GM21619 (cell line): ENCODE data around the gene BRINP3.

ENCODE experiments used
- ATAC-seq: cut with Tn5 transposase; IDR thresholded peaks from one replicate; pipeline ENCODE4 v1.9.1; 2021; ENCODE audit not compliant: unreplicated experiment

The BRINP3 gene

DNA sequence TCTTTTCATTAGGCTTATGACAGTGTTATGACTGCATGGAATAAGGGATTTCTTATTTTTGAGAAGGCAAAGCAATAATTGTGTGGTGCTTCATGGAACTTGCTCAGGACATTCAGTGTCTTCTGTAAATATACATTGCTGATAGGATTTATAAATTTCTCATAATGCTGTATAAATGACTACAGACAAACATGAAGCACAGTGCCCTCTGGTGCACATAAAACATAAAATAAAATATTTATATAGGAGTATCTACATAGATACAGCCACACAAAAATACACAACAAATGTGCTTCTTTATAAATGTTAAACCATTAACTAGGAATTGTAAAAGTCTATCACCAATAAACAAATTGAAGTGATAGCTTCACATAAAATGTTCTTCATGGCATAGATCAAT is 24.1 kb downstream of the BRINP3 start:
- no peak for ATAC-seq

GRCh38 chr1:190452272-190452848 is 25.3 kb downstream of the BRINP3 start:
- ATAC-seq: no peak

DNA sequence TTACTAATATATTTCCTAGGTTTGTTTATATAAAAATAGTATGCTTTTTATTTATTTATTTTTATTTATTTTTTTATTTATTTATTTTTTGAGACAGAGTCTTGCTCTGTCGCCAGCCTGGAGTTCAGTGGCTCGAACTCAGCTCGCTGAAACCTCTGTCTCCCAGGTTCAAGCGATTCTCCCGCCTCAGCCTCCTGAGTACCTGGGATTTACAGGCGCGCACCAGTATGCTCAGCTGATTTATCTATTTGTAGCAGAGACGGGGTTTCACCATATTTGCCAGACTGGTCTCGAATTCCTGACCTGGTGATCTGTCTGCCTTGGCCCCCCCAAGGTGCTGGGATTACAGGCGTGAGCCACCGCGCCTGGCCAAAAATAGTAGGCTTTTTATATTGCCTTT is 33.2 kb downstream of the BRINP3 start:
- ATAC-seq: no peak

GRCh38 chr1:190439447-190439846 is 38.2 kb downstream of the BRINP3 start:
- no peak for ATAC-seq

DNA sequence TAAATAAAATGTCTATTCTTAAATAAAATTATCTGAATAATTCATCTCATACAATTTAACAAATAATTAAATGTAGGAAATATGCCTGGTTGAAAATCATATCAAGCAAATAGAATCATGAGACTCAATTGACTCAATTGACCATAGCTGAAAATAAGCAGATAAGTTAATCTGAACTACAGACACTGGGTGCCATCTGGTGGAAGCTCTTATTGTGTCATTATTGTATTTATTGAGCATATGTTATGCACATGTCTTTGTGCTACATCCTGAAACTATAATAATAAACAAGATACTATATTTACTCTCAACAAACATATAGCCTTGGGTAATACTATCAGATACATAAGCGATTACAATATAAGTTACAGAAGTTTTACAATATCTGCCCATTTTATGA is 41.0 kb downstream of the BRINP3 start:
- ATAC-seq: no peak

DNA sequence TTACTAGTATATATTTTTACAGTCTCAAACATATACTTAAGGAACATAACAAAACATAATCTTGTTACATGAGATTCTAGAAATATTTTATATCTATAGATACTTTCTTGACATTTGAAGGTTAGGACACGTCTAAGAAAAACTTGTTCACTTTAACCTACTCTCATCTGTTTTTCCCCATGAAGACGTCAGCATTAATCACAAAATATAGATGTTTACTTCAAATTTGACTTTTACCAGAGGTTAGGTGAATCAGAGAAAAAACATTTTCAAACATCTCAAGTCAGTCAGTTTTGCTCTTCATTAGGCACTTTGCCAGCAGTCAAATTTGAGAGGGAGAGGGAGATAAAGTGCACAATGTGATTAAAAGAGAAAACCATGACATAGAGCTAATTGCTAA is 47.7 kb downstream of the BRINP3 start:
- ATAC-seq: no peak

GRCh38 chr1:190429141-190429540 is 48.5 kb downstream of the BRINP3 start:
- ATAC-seq: no peak

GRCh38 chr1:190416239-190416638 is 61.4 kb downstream of the BRINP3 start:
- ATAC-seq: no peak

DNA sequence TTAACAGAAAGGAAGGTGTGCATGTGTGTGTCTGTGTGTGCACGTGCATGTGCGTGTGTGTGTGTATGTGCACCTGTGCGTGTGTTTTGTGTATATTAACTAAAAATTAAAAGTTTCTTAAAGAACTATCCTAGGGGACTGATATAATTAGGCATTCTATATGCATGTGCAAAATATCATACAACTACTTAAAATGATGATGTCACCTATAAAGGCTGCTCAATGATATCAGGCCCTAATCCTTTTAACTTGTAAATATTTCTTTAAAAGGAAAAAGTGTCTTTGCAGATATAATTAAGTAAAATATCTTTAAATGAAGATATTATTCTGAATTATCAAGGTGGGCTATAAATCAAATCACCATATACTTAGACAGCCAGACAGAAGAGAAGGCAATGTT is 64.5 kb downstream of the BRINP3 start:
- no peak for ATAC-seq

DNA sequence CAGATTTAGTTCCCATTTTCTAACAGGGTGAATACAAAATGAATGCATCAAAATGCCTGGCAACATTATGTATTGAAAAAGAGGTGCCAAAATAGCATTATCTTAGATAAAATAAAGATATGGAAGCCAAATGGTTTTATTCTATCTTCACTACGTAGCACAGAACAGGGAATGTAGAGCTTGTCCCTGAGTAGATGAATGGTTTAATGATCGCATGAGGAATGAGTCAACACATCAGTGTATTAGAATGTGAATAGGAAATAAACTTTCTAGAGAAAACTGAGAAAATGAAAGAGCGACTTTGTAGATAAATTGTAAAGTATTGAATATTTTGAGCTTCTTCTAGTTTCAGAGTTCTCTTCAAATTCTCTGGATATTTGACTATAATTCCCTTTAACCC is 74.3 kb downstream of the BRINP3 start:
- no peak for ATAC-seq

DNA sequence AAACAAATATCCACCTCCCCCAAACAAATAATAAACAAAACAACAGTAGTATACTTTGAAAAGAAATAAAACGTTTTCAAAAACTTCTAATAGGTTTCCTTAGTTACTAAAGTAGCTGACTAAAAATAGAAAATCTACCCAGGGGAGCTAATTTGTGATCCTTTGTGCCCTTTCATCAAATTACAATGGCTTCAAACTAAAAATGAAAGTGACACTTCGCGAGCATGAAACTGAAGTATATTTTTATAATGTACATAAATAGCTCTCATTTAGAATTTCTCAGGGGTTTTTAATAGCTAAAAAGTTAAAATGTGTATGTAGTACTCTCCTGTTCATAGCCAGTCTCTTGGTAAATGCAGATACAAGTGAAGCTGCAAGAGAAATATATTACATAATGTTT is 78.4 kb downstream of the BRINP3 start:
- no peak for ATAC-seq

GRCh38 chr1:190391582-190391981 is 86.1 kb downstream of the BRINP3 start:
- ATAC-seq: no peak

DNA sequence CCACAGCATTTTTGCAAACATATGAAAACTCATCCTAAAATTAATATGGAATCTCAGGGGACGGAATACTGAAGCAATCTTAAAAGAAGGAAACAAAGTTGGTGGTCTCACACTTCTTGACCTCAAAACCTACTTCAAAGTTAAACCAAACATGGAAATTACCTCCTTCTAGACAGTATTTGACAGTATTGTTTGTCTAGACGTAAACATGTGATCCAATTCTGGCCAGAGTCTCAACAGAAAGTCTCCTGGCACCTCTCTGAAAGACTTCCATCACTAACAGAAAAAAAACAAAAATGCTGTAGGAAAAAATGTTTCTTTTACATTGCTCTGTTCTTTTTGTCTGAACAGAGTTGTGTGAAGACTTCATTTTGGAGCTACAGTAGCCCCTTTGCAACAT is 99.7 kb downstream of the BRINP3 start:
- no peak for ATAC-seq

DNA sequence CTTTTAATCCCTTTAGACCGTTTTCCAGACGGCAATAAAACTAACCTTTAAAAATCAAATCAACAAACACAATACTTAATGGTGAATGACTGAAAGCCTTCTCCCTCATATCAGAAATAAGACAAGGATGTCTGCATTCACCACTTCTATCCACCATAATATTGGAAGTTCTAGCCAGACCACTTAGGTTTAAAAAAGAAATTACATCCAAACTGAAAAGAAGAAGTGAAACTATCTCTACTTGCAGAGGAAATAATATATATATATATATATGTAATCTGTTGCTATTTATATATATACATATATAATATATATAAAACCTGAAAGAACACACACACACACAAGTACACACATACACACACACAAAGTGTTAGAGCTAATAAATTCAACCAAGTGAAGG is 100.4 kb downstream of the BRINP3 start:
- no peak for ATAC-seq

GRCh38 chr1:190376044-190376443 is 101.6 kb downstream of the BRINP3 start:
- no peak for ATAC-seq

- peak; percentile 68 for ATAC-seq
These were observed 103.8 kb downstream of the BRINP3 start for GRCh38 chr1:190373705-190374336.

DNA sequence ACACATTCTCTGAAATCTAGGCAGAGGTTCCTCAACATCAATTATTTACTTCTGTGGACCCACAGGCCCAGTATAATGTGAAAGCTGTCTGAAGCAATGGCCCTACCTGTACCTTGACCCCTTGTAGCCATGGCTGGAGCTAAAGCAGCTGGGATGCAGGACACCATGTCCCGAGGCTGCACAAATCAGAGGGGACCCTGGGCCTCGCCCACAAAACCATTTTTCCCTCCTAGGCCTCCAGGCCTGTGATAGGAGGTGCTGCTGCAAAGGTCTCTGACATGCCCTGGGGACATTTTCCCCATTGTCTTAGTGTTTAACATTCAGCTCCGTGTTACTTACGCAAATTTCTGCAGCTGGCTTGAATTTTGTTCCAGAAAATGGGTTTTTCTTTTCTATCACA is 110.5 kb downstream of the BRINP3 start:
- ATAC-seq: no peak

DNA sequence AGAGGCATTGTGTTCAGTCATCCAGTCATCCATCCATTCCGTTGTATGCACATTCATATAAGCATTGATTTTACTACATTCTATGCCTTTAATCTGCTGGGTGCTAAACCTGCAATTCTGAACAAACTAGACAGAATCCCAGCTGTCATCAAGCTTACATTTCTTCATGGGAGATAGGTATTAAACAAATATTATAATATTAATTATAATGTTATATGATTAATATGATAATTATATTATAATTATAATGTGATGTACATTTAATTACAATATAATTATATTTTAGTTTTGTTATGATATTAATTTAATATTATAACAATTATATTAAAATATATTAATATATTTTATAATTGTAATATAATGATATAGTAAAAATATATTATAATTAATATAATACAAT is 112.4 kb downstream of the BRINP3 start:
- ATAC-seq: no peak

- ATAC-seq: no peak
These were observed 124.0 kb downstream of the BRINP3 start for GRCh38 chr1:190353538-190354101.

- ATAC-seq: no peak
These were observed 133.2 kb downstream of the BRINP3 start for GRCh38 chr1:190344454-190344853.

DNA sequence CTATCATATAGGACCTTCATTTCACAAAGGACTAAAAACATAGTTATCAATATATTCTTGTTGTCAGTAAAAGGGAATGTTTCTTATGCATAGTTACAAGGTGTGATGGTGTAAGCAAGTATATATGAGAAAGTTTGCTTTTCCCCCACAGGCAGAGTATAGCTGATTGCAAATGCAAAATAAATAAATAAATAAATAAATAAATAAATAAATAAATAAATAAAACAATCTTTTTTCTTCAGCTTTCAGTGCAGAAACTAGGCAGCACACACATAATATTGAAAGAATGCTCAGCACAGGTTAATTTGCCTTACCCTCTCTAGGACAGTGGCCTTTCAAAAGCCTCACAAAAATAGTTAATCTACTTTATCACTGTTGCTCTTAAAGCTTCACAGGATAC is 138.8 kb downstream of the BRINP3 start:
- no peak for ATAC-seq

GRCh38 chr1:190328871-190329270 is 148.8 kb downstream of the BRINP3 start:
- no peak for ATAC-seq

DNA sequence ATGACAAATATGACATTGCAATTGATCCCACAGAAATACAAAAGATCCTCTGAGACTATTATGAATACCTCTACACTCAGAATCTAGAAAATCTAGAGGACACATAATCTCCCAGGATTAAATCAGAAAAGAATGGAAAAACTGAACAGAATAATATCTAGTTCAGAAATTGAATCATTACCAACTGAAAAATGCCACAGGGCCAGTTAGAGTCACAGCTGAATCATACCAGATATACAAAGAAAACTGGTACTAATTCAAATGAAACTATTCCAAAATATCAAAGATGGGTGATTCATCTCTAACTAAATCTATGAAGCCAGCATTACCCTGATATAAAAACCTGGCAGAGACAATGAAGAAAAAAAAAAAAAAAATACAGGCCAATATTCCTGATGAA is 149.3 kb downstream of the BRINP3 start:
- no peak for ATAC-seq
